HG03520 (cell line): ENCODE results near the gene CCDC172.
"Not testable (repeated sequence)": the region's sequence is repeated elsewhere in the genome, so short reads cannot be mapped to it uniquely, and the experiment has no call there.

ENCODE experiments used
- ATAC-seq: cut with Tn5 transposase; IDR thresholded peaks from one replicate; pipeline ENCODE4 v1.9.1; 2021; ENCODE audit warnings: mild to moderate bottlenecking, moderate library complexity; ENCODE audit not compliant: unreplicated experiment

Gene CCDC172

GRCh38 chr10:116331815-116332214 is 7.6 kb downstream of the CCDC172 start:
- no peak for ATAC-seq

- ATAC-seq = no peak
Observed at GRCh38 chr10:116336866-116337265, 12.6 kb downstream of the CCDC172 start.

GRCh38 chr10:116352125-116352524 is 27.9 kb downstream of the CCDC172 start:
- ATAC-seq = no peak

GRCh38 chr10:116353817-116354216 is 29.6 kb downstream of the CCDC172 start:
- no peak for ATAC-seq

GRCh38 chr10:116355341-116355740 is 31.1 kb downstream of the CCDC172 start:
- ATAC-seq = no peak

- no peak for ATAC-seq
Observed at GRCh38 chr10:116356833-116357232, 32.6 kb downstream of the CCDC172 start.

GRCh38 chr10:116364868-116365267 is 40.6 kb downstream of the CCDC172 start:
- ATAC-seq = no peak

- ATAC-seq = no peak
Observed at GRCh38 chr10:116371737-116372136, 47.5 kb downstream of the CCDC172 start.

GRCh38 chr10:116382290-116382689 is 58.0 kb downstream of the CCDC172 start:
- ATAC-seq = no peak

- ATAC-seq = no peak
Observed at GRCh38 chr10:116385311-116385710, 61.1 kb downstream of the CCDC172 start.

- ATAC-seq = no peak
Observed at GRCh38 chr10:116385994-116386809, 62.0 kb downstream of the CCDC172 start.

GRCh38 chr10:116393246-116393831 is 69.1 kb downstream of the CCDC172 start:
- not testable (repeated sequence) for ATAC-seq

GRCh38 chr10:116395223-116395985 is 71.2 kb downstream of the CCDC172 start:
- ATAC-seq = no peak

- ATAC-seq = no peak
Observed at GRCh38 chr10:116398224-116398623, 74.0 kb downstream of the CCDC172 start.

- ATAC-seq = no peak
Observed at GRCh38 chr10:116402858-116403257, 78.6 kb downstream of the CCDC172 start.

GRCh38 chr10:116403740-116404250 is 79.5 kb downstream of the CCDC172 start:
- no peak for ATAC-seq

GRCh38 chr10:116408719-116409118 is 84.5 kb downstream of the CCDC172 start:
- ATAC-seq = peak; percentile 80

GRCh38 chr10:116410351-116410750 is 86.1 kb downstream of the CCDC172 start:
- no peak for ATAC-seq

- ATAC-seq = no peak
Observed at GRCh38 chr10:116417821-116418220, 93.6 kb downstream of the CCDC172 start.

- ATAC-seq = no peak
Observed at GRCh38 chr10:116418389-116418788, 94.1 kb downstream of the CCDC172 start.

- ATAC-seq = no peak
Observed at GRCh38 chr10:116421815-116422214, 97.6 kb downstream of the CCDC172 start.
